Uterus (tissue), 4 donors: ENCODE measurements around the gene NEK9. TPM values are rescaled to one million over a fixed set of nuclear protein-coding genes. Genes with fewer than 3 reads are reported as not detected.

Experiments
- DNase-seq, 2 donors: peaks; one replicate each; pipeline ENCODE4 v3.0.0-alpha.2; 2019 to 2020
- H3K27ac ChIP-seq, 2 donors: fragments of 200-600 bp; sonication (generic); 1 replicate in 1 of 2; 2 replicates in 1 of 2; pipeline ENCODE4 v1.5.1; 2016 to 2018
- H3K27me3 ChIP-seq, 2 donors: fragments of 200-600 bp; sonication (generic); one replicate each; pipeline ENCODE4 v1.5.1; 2018 to 2019; ENCODE audit warnings: control low read depth in 1 of 2
- H3K36me3 ChIP-seq, 2 donors: fragments of 200-600 bp; sonication (generic); one replicate each; pipeline ENCODE4 v1.5.1; 2019; ENCODE audit warnings: control low read depth in 1 of 2
- H3K4me1 ChIP-seq, 2 donors: fragments of 200-600 bp; sonication (generic); one replicate each; pipeline ENCODE4 v1.5.1; 2018 to 2019; ENCODE audit warnings: control low read depth in 1 of 2
- H3K4me3 ChIP-seq, 2 donors: fragments of 200-600 bp; sonication (generic); 1 replicate in 1 of 2; 2 replicates in 1 of 2; pipeline ENCODE4 v1.5.1; 2018 to 2019; ENCODE audit warnings: mild to moderate bottlenecking in 1 of 2
- H3K9me3 ChIP-seq, 2 donors: fragments of 200-600 bp; sonication (generic); one replicate each; pipeline ENCODE4 v1.5.1; 2019; ENCODE audit warnings: control low read depth in 1 of 2
- CTCF ChIP-seq, 4 experiments: fragments of 200-600 bp in 2 of 4; fragments of 450-650 bp in 2 of 4; sonication (generic) in 2 of 4; IDR thresholded peaks; one replicate each; pipeline ENCODE4 v1.5.1; 2016 to 2019; ENCODE audit warnings: antibody characterized with exemption in 4 of 4, mild to moderate bottlenecking in 2 of 4, moderate library complexity in 1 of 4
- POLR2A ChIP-seq, 2 donors: fragments of 450-650 bp; IDR thresholded peaks; one replicate each; pipeline ENCODE4 v1.6.1; 2016; ENCODE audit warnings: antibody characterized with exemption in 2 of 2, mild to moderate bottlenecking in 1 of 2, moderate library complexity in 1 of 2
- intact Hi-C: fragments of 100-400 bp; cut with DNase I; formaldehyde crosslinking; loops from one replicate; pipeline ENCODE4 v1.15.1; 2023; ENCODE audit warnings: low total_unique reads
- total RNA-seq, 4 donors: library from RNA; depleted of rRNA in 3 of 4; stranded (reverse); fragments of >200 nt in 3 of 4; gene quantifications; one replicate each; pipeline versions ENCODE4 v1.1.0 to v1.2.4, GENCODE V29; 2014 to 2023
- donor health status: DM: yes; HTN: yes; CAD: no.

Gene NEK9
- total RNA-seq, 4 donors from 2014 or later = 51.2 to 115 (median 71.4) TPM

GRCh38 chr14:75049731-75050201 lies 77.1 kb downstream of the NEK9 start:
- intact Hi-C loops = no loop called here
- no peak for TF ChIP-seq POLR2A (IDR thresholded peaks at IDR 0.05)
- no peak for TF ChIP-seq CTCF (IDR thresholded peaks at IDR 0.05)
- Histone ChIP-seq H3K27ac (peak overlapping the region in 1 of 2 donors; percentile 51), H3K4me1 (no peaks in the 10 kb centered on the region), H3K27me3 (no peaks in the 10 kb centered on the region), H3K4me3 (peak overlapping the region in 1 of 2 donors; percentile 77), H3K36me3 (no peaks in the 10 kb centered on the region), H3K9me3 (no peaks in the 10 kb centered on the region)
- no peak for DNase-seq

GRCh38 chr14:75049136-75049535 lies 77.7 kb downstream of the NEK9 start:
- H3K9me3 ChIP-seq = no peaks in the 10 kb centered on the region
- no peak for DNase-seq
- peak overlapping the region in 1 of 2 donors; percentile 51 for H3K27ac ChIP-seq
- TF ChIP-seq POLR2A (IDR thresholded peaks at IDR 0.05) (no peak), CTCF (IDR thresholded peaks at IDR 0.05) (no peak)
- intact Hi-C loops = no loop called here
- H3K27me3 ChIP-seq = no peaks in the 10 kb centered on the region
- H3K4me1 ChIP-seq = no peaks in the 10 kb centered on the region
- no peaks in the 10 kb centered on the region for H3K36me3 ChIP-seq
- H3K4me3 ChIP-seq = no peak overlapping the region

GRCh38 chr14:75048101-75048500 lies 78.7 kb downstream of the NEK9 start:
- H3K4me1 ChIP-seq = no peaks in the 10 kb centered on the region

GRCh38 chr14:75047506-75047905 lies 79.3 kb downstream of the NEK9 start:
- Histone ChIP-seq H3K4me3 (no peak overlapping the region), H3K36me3 (no peaks in the 10 kb centered on the region), H3K9me3 (no peaks in the 10 kb centered on the region), H3K4me1 (no peaks in the 10 kb centered on the region), H3K27me3 (no peaks in the 10 kb centered on the region), H3K27ac (no peak overlapping the region)
- TF ChIP-seq POLR2A (IDR thresholded peaks at IDR 0.05) (no peak), CTCF (IDR thresholded peaks at IDR 0.05) (no peak)
- intact Hi-C loops = no loop called here
- DNase-seq = no peak

More at GRCh38 chr14:75048101-75048500, 78.7 kb downstream of the NEK9 start:
- Histone ChIP-seq H3K9me3 (no peaks in the 10 kb centered on the region), H3K4me3 (no peak overlapping the region), H3K36me3 (no peaks in the 10 kb centered on the region), H3K27me3 (no peaks in the 10 kb centered on the region), H3K27ac (no peak overlapping the region)
- no peak for TF ChIP-seq CTCF (IDR thresholded peaks at IDR 0.05)
- TF ChIP-seq POLR2A (IDR thresholded peaks at IDR 0.05) = no peak
- intact Hi-C loops = no loop called here
- no peak for DNase-seq

GRCh38 chr14:75046899-75047298 lies 79.9 kb downstream of the NEK9 start:
- DNase-seq = no peak
- no peaks in the 10 kb centered on the region for H3K36me3 ChIP-seq
- H3K4me3 ChIP-seq = no peak overlapping the region
- intact Hi-C loops = no loop called here
- H3K27me3 ChIP-seq = no peaks in the 10 kb centered on the region
- H3K4me1 ChIP-seq = no peaks in the 10 kb centered on the region
- TF ChIP-seq CTCF (IDR thresholded peaks at IDR 0.05) (no peak), POLR2A (IDR thresholded peaks at IDR 0.05) (no peak)
- H3K9me3 ChIP-seq = no peaks in the 10 kb centered on the region
- H3K27ac ChIP-seq = no peak overlapping the region
